ENCODE measurements around the gene GRIA1.
"Not testable (repeated sequence)": the region's sequence is repeated elsewhere in the genome, so short reads cannot be mapped to it uniquely, and the experiment has no call there.

Gene GRIA1

DNA sequence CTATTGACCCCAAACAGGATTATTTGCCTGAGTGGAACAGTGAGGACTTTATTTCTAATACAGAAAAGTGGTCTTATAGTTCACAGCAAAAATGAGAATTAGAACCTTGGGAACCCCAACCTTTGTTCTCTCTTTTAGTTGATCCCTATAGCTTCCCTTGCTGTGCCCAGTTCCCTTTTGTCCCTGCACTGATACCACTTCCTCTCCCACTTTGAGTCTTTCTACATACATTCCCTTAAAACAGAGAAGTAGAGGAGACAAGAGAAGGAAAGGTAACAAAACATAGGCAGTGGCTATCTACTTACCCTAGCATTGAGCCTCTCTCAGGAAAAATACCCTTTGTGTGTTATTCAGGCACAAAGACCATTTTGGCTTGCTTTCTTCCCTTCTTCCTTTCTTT is 301.8 kb downstream of the GRIA1 start:
- DNase-seq, result no peak

DNA sequence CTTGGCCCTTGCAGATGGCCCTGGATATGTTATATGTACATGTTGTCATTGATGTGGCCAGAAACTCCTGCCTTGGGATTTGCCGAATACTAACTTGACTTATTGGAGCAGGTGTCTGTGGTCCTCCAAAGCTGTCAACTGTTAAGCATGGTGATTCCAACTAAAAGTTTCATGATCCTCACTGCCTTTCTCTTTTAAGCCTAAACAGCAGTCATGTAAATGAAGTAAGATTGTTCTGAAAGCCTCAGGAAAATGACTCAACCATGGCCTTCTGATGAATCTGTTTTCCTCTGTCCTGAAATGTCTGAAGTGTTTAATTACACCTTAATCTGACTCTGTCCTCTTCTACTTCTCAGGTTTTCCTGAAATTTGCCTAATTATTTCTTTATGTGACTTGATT is 303.2 kb downstream of the GRIA1 start:
- DNase-seq, result no peak

DNA sequence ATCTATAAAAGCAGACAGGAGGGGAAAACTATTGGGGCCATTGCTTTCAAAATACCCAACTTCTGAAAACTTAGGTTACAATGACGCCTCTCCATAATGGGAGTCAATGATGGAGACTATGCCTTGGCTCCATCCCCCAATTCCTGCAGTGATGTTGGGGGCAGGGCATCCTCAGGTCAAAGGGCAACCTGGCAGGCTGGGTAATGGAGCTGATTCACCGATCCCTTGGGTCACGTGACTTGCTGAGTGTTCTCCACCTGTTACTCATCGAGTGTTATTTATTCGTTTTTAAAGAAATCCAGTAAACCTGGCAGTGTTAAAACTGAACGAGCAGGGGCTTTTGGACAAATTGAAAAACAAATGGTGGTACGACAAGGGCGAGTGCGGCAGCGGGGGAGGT is 303.9 kb downstream of the GRIA1 start:
- DNase-seq, result no peak

DNA sequence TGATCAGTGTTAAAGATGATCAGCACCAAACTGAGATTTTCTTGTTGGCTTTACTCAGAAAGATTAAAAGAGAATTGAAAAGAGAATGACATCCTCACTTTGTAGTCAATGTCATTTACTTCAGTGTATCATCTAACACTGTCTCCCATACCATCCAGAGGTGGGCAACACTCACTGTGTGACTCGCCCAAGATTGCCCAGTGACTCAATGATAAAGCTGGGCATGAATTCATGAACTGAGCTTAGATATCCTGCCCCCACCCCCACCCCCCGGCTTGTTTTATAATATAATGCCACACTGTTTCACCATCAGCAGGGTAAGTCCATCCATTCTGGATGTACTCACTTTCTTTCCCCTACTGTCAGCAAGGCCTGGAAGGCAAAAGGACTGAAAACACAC is 306.1 kb downstream of the GRIA1 start:
- DNase-seq, result no peak

DNA sequence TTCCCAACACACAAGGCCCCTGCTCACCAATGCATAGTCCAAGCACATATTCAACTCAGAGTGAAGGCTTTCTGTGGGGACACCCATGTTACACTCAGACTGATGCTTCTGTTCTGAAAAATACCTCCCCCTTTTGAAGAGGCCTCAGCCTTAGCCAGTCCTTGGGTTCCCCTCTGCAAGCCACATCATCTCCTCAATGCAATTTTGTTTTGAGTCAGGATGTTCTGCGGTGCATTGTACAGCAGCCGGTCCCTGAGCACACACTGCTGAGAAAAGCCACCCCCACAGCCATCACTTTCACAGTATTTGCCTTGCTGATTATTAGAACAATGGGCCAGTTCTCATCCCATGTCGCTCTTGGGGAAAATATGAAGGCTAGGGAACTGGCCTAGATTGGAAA is 307.0 kb downstream of the GRIA1 start:
- DNase-seq, result no peak

DNA sequence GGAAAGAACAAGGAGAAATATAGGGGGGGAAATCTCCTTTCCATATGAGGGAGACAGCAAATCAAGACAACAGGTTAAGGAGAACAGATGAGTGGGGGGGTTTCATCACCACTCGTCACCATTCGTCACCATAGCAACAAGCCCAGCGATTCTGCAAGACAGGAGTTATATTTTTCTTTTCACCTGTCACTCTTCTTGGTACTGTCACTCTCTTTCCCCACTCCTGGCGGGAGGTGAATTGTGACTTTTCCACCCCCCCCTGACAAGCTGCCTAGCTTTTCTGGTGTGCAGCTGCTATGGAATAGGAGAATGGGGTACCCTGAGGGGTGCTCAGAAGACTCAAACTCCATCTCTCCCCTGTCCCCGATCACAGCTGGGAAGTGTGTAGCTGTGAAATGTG is 308.4 kb downstream of the GRIA1 start:
- DNase-seq, result no peak

DNA sequence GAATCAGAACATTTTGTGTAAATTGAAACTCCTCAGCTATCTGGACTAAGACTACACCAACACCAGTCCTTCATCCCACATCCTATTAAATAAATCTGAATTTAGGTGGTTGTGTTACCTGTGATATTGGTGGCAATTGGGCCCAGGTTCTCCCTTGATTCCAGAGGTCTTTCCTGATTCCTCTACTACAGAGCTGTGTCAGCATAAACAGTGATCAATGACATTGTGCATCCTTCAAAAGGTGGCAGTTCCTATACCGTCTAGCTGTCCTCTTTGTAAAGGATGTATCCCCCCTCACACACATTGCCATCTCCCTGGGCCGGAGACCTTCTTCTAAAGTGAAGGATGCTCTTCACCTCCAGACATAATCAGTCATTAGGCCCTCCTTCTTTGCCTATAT is 309.0 kb downstream of the GRIA1 start:
- DNase-seq, result no peak

DNA sequence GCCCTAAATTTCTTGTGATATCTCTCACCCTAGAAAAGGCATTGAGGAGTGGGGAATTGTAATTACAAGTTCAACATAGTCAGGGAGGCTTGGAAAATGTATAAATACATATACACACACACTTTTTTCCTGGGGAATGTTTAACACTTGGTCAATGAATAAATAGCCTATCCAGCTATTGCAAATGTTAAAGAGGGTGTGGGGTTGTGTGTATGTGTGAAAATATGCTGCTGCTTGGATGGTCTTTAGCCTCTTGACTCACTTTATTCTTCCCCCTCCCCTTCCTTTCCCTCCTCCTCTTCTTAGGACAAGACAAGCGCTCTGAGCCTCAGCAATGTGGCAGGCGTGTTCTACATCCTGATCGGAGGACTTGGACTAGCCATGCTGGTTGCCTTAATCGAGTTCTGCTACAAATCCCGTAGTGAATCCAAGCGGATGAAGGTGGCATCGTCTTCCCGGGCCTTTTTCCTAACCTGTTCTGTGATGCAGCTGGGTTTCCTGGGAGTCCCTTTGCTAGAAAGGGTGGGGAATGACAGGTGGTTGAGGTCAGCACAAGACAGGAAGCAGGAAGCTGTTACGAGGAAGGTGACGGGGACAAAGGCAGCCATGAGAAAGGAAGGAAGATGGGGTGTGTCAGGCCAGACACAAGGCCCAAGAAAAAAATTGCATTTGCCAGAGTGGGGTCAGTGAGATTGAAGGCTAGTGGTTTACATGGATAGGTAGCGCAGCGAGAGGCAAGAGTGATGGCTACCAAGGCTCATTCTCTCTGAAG is 311.8 kb downstream of the GRIA1 start:
- DNase-seq, result no peak

DNA sequence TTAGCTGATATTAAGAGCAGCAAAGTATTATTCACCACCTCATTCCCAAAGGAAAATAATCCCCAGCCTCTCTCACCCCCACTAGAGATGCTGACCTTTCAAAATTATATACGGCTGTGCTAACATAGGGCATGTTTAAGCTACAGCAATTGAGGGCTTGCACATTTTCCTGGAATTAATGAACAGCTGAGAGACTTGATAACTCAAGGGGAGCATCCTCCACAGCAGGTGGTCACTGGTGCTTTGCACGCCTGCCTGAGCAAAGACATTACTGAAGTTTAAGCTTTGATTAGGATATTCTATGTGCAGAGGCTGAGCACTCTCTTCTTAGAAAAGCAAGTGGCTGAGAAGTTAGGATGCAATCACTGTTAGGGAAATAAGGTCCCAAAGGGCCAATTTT is 317.3 kb downstream of the GRIA1 start:
- DNase-seq, result no peak

DNA sequence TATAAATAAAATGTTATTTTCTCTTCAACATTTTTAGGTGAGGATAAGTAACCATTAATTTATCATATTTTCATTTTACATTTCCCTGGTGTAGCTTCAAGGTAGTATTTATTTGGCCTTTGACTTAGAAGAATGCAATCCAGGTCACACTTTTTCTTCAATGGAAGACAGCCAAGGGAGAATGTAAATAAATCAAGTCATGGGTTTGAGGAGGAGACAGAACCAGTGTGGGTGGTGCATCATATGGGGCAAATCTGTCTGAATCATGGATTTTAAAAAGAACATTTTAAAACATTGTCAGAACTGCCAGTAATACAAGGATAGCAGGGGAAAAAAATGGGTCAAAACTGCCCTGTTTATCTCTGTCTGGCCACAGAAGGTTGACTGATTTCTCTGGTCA is 318.7 kb downstream of the GRIA1 start:
- DNase-seq, result no peak

DNA sequence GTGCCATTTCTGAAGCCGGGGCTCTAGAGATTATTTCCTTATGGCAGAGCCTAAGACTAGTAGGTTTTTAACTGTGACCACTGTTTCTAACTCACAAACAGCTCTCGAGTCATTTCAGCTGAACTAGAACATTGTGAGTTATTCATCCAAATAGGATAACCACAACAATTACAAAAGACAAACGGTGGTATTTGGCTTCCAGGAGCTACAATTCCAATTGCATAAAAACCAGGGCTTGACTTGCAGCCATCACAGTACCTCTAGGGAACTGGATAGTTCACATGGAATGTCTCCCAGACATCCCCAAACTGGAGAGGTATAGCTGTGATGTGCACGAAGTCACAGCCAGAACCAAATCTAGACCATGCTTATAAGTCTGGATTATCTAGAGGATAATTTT is 323.4 kb downstream of the GRIA1 start:
- DNase-seq, result no peak

DNA sequence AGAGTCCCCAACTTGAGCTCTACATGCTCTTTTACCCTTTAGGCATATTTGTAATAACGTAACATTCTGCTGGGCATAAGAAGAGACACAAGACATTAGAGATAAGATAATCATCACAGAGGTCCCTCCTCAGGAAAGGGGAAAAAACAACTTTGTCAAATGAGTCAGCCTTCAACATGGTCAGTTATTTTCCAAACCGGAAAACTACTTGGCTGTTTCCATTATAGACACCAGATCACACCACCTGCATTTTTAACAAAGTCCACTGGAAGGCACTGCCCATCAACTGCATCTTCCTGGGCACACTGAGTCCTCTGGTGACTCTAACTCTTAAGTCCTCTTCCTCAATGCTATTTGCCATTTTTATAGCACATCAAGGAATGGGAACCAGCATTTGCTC is 326.4 kb downstream of the GRIA1 start:
- DNase-seq, result no peak

DNA sequence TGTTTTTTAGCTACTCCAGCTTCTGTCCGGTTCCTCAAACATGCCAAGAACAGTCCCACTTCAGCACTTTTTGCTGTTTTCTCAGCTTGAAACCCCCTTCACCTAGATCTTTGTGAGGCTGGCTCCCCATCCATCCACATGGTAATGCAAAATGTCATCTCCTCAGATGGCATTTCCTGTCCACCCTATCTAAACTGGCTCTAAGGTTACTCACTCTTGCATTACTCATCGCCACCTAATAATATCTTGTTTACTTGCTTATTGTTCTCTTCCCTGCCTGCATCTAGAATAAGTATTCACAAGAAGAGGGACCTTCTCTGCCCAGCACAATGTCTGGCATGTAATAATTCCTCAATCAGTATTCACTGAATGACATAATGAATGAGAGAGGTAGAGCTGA is 328.2 kb downstream of the GRIA1 start:
- no peak for DNase-seq

DNA sequence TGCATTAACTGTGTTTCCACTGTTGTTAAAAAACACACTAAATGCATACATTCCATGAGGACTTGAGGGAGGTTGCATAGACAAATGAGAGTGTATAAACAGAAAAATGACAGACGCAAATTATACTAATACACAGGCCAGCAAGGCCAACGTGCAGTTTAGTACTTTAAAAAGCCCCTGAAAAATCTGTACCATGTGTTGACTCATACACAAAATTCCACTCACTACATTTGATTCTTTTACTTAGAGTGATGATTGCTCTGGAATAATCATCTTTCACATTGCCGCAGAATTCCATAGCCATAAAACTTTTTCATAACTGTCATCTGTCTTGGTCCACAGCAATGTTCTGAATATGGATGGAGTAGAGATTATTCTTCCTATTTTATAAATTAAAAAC is 332.6 kb downstream of the GRIA1 start:
- DNase-seq, result no peak

DNA sequence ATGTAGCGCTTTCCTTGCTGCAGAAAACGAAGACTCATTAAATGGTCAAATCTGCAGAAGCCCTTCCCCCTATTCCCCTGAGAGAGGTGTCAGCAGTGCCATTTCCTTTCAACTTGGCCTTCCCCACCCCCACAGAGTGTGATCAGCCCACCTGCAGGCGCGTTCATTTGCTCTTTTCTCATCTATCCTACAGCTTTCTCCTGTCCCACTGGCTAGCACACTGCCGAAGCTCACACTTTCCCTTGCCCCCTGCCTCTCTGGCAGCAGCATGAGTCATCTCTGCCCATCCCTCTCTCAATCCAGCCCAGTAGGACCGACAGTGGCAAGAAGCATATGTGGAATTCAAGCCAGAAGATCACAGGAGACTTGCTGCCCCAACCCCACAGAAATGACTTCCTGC is 334.4 kb downstream of the GRIA1 start:
- DNase-seq, result no peak

DNA sequence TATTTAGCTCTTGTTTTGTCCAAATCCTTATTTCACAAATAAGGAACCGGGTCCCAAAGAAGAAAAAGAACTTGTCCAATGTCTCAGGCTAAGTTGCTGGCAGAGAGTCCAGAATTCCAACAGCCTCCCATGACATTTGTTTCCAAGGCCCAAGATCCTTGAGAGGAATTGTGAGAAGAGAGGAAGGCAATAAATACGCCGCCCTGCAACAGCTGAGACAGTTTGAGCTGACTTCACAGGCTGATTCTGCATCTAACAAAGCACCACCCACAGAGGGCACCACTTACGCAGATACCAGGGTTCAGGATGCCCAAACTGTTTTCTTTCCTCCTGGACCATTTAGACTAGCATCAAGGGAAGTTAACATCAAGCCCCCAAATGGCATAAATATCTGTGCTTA is 336.9 kb downstream of the GRIA1 start:
- DNase-seq, result no peak

DNA sequence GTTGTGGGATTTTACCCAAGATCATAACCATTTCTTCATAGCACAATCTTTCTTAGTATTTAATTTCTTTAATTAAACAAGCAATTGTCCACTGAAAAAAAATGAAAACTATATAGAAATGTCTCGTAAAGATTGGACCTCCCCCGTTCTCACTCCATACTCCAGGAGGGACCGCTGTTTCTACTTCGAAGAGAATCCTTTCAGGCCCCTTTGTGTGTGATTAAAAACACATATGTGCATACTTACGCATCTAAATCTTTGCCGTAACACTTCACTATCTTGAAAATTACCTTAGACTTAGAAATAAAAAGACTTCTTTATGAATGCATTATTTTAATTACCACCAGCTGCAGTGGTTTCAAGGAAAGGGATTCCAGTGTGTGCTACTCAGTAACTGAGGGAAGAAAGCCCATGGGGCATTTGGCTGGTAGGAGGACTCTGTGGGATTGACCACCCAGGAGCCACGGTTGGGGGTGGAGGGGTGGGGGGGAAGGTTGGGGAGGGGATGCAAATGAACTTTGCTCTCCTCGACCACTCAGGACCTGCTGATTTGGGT is 339.1 kb downstream of the GRIA1 start:
- DNase-seq, result no peak

DNA sequence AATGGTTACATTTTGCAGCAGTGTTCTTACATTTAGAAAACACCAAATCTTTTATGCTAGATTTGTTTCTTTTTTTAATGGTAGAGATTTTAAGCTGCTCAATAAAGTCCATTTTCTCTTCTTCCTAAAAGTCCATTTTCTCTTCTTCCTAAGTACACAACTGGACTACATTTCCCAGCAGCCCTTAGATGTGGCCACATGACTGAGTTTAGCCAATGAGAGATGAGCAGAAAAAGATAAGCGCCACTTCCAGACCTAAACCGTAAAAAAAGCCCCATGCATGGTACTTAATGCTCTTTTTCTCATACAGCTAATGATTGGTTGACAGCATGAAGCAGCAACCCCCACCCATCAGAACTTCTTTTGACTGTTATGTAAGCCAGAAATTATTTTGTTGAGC is 341.5 kb downstream of the GRIA1 start:
- peak; percentile 31 for DNase-seq

DNA sequence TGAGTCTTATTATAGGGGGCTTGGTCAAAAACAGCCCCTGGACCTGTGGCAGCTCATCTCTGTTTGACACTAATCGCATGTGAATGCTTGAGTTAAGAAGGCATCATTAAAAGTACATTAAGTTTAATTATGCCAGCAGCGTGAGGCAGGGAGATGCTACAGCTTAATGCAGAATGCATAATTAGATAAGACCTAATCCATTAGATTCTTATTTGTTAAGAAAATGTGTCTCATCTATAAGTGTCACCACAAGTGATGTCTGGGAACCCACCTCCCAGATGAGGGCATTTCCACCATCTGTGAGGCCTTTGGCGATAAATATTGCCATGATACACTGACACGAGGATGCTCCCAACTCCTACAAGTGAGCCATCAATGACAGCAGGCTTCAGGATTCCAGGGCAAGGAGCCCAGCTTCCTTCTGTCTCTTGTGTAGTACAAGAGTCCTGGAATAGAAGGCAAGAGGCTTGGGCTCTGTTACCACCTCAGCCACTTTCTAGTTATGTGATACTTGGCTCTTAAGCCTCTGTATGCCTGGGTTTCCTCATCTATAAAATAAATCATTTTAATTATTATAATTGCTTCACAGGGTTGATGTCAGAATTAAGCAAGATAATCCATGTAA is 345.5 kb downstream of the GRIA1 start:
- DNase-seq, result no peak

DNA sequence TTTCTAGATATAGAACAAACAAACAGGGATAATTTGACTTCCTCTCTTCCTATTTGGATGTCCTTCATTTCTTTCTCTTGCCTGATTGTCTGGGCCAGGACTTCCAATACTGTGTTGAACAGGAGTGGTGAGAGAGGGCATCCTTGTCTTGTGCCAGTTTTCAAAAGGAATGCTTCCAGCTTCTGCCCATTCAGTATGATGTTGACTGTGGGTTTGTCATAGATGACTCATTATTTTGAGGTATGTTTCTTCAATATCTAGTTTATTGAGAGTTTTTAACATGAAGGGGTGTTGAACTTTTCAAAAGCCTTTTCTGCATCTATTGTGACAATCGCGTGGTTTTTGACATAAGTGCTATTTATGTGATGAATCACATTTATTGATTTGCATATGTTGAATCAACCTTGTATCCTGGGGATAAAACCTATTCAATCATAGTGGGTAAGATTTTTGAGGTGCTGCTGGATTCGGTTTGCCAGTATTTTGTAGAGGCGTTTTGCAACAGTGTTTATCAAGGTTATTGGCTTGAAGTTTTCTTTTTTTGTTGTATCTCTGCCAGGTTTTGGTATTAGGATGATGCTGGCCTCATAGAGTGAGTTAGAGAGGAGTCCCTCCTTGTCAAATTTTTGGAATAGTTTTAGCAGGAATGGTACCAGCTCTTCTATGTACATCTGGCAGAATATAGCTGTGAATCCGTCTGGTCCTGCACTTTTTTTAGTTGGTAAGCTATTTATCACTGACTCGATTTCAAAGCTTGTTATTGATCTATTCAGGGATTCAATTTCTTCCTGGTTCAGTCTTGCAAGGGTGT is 359.0 kb downstream of the GRIA1 start:
- DNase-seq, result not testable (repeated sequence)

DNA sequence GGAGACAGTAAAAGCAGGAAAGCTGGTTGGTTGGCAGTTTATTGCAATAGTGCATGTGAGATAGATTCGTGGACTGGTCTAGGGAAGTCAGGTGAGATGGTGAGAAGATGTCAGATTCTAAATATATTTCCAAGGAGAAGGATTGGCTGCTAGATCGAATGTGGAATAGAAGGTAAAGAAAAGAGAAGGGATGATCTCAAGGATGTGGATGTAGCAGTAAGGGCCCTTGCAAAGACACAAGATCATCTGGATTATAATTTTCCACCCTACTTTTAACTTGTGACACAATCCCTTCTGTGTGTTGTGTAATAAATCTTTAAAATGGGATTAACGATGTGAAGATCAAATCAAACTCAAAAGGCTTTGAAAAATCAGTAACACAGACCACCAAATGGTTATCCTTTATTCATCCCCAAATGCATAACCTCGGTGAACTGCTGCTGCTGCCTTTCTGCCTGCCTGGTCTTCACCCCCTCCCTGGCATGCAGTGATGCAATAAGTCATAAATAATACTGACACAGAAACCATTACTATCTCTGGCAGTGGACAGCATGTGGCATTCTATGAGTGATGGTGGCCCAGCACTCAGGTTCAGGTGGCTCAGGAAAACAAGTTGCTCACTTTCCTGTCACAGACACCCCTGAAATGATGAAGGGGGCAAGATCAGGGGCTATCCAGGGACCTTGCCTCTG is 369.9 kb downstream of the GRIA1 start:
- no peak for DNase-seq

DNA sequence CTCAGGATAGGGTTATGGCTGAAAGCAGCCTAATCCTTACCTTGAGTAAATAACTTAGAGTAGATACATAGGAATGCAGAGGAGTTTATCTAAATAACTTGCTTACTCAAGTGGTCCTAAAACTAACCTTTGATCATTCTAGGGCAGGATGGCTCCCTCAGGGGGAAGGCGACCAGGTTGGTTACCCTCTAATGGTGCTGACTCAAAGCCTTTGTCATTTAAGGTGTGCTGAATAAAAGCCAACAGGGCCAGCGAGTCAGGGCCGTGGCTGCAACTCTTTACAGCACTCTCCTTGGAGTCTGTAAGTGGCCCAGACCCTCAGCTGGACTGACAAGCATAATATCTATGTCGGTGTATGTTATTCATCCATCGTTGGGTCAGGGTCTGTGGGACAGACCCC is 372.4 kb downstream of the GRIA1 start:
- not testable (repeated sequence) for DNase-seq
